NCI-H526 treated with DMSO at 0.1 percent for 48 hours (cell line): ENCODE results near the gene AXL.
"Not testable (repeated sequence)": the region's sequence is repeated elsewhere in the genome, so short reads cannot be mapped to it uniquely, and the experiment has no call there.

Experiments used
- DNase-seq: peaks from one replicate; lab custom pipeline; 2025; lab: John Stamatoyannopoulos, UW

The AXL gene

DNA sequence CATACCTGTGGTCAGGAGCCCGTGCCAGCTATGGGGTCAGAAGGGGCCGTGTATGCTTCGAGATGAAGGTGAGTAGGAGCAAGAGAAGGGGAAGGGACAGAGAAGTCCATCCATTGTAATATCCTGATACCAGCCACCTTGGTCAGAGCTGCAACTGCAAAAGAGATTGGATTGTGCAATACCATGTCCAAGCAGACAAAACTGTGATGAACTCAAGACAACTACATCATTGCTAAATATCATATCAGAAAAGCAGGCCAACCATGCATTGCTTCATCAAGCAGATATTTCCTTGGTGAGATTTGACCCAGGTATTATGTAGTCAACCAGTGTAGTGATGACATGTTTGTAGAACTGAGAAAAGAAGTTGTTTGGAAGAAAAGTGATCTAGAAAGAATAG is 57.2 kb downstream of the AXL start:
- no peak for DNase-seq

DNA sequence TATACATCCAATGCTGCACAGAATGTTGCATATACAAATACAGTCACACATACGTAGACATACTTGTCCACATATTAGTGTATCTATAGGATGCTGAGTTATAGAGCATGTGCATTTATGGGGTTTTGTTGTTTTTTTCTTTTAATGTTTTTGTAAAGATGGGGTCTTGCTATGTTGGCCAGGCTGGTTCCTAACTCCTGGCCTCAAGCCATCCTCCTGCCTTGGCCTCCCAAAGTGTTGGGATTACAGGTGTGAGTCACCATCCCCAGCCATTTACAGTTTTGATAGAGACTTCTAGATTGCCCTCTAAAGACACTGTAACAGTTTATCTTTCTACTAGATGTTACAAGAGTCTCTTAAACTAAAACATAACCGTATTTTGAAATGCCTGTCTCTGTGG is 59.5 kb downstream of the AXL start:
- no peak for DNase-seq

DNA sequence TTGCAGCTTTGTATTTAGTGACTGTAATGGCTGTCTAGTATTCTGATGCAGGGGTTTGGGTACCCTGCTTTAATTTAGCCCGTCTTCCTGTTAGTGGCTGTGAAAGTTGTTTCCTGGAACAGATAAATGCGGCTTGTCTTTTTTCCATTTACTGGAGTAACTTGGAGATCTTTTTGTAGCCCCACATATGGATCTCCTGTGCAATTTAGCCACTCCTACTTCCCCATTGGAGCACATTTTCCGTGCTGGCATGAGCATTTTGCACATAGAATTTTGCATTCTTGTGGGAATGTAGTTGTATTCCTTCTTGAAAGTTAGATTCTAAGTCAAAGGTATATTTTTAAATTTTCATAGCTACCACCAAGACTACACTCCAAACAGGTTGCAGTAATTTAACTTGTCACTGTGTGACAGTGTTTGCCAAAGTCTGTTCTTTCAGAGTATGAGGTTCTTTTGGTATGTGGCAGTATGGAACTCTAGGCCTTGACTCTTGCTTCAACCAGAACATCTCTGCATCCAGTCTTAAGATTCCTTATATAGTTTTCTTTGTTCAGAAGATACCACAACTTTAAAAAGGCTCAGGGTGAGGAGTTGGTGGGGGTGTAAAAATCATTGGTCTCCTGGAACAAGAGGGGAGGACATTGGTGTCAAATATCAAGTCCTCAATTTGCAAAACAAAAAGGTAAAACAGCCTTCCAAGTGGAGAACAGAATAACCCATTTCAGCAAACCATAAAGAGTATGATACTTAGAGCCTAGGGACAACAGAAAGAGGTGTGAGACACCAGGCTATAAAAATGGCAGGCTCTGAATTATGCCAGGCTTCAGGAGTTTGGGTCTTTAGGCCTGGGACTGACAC is 69.9 kb downstream of the AXL start:
- DNase-seq: peak; percentile 15

DNA sequence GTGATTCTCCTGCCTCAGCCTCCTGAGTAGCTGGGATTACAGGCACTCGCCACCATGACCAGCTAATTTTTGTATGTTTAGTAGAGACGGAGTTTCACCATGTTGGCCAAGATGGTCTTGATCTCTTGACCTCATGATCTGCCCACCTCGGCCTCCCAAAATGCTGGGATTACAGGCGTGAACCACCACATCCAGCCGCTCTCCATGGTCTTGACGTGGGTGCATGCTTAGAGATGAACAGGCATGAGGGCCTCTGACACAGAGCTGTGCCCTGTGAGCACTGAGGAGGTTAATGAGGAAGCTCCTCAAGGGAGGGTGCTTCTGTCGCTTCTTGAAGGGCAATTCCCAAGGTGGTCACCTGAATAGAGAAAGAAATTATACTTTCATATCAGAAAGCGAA is 70.8 kb downstream of the AXL start:
- DNase-seq: not testable (repeated sequence)

- DNase-seq: no peak
Measured at GRCh38 chr19:41294393-41294792, 75.4 kb downstream of the AXL start.

DNA sequence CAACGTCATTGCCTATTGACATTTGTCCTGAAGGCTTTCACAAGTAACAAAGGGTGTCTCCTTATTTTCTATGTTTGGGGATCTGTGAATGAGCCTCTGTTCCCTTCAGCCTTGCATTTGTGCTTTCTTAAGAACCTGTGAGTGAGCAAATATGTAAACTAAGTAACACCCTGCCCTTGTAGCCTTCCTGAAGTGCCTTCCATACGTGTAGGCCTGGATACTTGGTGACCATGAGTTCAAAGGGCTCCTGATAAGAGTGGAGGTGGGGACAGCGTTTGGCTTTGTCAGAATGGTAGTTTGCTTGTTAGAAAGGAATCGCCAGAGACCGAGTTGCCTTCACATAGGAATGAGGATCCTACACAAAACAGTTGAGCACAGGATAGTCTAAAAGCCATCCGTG is 76.5 kb downstream of the AXL start:
- DNase-seq: no peak

GRCh38 chr19:41296433-41296871 is 77.4 kb downstream of the AXL start:
- DNase-seq: no peak

GRCh38 chr19:41297628-41298347 is 78.8 kb downstream of the AXL start:
- DNase-seq: peak; percentile 42

DNA sequence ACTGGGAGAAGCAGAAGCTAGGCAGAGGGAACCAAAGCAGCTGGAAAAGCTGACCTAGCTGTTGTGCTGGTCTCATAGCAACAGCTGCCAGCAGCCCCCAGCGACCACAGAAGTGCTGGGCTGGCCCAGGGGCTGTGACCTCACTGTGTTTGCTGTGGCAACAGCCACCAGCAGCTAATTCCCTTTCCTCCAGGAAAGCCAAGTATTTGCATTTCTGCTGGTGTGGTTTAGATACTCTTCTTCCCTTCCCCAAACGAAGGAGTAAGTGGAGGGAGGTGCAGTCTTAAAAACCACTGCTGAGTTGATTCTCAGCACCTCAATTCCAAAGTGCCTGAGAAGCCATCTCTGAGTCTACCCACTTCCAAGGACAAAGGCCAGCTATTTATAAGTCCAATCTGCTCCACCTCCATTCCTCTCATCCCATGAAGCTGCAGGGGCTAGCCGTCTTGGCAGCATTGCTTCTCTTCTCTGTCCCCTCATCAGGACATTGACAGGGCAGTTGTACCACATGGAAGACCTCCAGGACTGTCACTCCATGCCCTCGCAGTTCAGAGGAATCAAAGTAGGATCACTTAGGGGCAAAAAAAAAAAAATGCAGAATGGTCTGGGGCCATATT is 79.4 kb downstream of the AXL start:
- DNase-seq: no peak

- no peak for DNase-seq
Measured at GRCh38 chr19:41299046-41299754, 80.2 kb downstream of the AXL start.

DNA sequence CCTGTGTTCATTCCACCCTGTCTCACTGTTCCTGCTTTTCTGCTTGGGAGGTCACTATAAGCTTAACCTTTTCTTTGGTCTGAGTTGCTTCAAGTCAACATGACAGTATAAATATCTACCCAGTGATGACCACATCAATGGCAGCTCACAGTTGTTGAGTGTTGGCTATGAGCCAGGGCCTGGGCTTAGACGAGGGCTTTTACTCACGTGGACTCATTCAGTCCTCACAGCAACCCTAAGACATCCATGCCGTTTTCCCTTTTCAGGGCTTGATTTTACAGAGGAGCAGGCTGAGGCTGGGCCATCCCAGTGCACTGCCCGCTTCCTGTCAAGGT is 80.7 kb downstream of the AXL start:
- no peak for DNase-seq

DNA sequence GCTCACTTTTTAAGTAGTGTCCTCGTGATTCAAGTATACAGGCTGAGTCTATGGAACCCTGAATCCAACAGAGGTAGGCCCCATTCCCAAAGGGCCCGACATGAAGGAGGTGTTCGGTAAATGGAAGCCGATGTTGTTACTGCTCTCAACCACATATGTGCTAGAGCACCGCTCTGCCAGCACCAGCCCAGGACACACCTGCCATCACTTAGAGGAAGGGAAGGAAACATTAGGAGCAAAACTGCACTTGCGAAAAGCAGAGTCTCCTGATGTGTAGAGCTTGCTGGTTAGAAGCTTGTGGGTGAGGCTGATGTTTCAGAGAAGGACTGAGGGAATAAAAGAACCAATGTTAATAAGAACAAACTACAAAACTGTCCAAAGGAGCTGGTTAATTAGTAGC is 81.5 kb downstream of the AXL start:
- no peak for DNase-seq

DNA sequence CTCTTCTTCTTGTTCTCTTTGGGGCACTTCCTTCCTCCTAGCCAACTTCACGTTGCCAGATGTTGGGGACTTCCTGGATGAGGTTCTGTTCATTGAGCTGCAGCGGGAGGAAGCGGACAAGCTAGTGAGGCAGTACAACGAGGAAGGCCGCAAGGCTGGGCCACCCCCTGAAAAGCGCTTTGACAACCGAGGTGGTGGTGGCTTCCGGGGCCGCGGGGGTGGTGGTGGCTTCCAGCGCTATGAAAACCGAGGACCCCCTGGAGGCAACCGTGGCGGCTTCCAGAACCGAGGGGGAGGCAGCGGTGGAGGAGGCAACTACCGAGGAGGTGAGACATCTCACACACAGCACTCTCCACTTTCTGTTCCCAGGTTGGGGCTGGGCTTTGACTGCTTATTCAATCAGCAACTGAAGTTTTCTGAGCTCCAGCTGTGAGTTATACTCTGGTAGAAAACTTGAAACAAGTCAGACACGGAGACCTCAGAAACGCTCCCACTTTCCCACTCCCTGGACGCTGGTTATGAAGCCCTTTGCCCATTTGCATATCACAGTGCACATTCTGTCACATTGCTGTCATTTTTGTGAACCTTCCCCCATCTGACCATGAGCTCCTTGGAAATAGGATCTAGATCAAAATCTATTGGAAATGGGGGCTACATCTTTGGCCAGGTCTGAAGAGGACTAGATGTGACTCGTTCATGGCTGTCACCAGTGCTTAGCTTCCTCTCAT is 83.8 kb downstream of the AXL start:
- DNase-seq: no peak

- DNase-seq: no peak
Measured at GRCh38 chr19:41303954-41304353, 84.9 kb downstream of the AXL start.

- no peak for DNase-seq
Measured at GRCh38 chr19:41304706-41305483, 85.9 kb downstream of the AXL start.

- no peak for DNase-seq
Measured at GRCh38 chr19:41305927-41306793, 87.1 kb downstream of the AXL start.

DNA sequence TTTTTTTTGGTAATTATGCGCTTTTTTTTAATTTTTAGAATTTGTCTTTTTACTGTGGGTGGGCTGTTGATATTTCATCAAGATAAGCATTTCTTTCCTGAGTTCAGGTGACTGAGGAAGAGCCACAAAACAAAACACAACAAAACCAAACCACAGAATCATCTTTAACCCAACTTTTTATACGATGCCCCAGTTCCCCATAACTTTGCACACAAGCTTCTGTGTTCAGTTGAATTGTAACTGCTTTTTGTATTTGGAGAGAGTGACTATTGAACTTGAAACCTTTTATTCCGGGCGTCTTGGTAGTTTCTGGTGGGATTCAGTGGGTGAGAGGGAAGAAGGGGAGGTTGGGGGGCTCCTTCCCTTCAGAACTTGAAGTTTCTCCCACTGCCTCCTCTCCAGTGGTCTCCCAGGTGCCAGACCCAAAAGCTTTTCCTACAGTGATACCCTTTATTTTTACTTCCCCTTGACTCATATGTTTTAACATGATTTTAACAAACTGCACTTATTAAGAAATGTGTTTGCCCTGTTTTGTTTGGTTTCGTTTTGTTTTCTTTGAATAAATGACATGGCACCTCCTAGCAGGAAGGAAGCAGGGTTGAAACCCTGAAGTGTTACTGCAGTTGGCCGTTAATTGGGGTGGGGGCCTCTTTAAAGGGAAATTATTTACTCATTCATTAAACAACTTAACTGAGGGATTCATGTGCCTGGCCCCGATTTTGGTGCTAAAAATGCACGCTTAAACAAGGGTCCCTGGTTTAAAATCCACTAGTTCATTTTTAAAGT is 88.3 kb downstream of the AXL start:
- DNase-seq: no peak

DNA sequence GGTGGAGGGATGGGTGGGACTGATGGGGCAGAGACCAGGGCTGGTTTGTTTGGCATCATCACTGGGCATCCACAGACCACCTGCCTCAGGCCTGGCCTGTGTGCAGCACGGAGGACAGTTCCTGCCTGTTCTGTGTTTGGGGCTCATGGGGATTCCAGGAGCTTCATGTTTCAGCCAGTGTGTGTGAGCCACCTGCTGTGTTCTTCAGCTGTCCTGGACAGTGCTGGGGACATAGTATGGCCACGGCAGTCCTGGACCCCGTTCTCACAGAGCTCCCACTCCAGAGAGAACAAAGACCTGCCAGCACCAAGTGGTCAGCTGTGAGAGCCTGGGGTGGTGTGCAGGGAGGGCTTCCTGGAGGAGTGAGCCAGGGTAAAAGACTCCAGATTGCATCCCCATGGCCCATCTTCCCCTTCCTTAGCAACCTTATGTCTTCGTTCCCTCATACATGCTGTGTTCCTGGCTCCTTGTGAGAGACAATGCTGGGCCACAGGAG is 89.0 kb downstream of the AXL start:
- no peak for DNase-seq
